ENCODE data around the gene ZNF284. TPM values are rescaled to one million over a fixed set of nuclear protein-coding genes. Genes with fewer than 3 reads are reported as not detected.
A peak's percentile ranks its signal among the peaks of the same experiment; 100 is the strongest.

The ZNF284 gene
- total RNA-seq, 4 donors from 2014 or later, result 2.5 to 3.2 TPM; not detected in 2

GRCh38 chr19:44092108-44092507 lies 20.1 kb downstream of the ZNF284 start:
- TF ChIP-seq POLR2AphosphoS5 (IDR thresholded peaks at IDR 0.05) (no peak), EP300 (IDR thresholded peaks at IDR 0.05; ENCODE audit: low read depth) (no peak), POLR2A (IDR thresholded peaks at IDR 0.05) (no peak), CTCF (IDR thresholded peaks at IDR 0.05) (no peak)
- in situ Hi-C loops (cut with MboI; ENCODE audit: low pct_ligation_motif_present in 1 of 4, low pct_unique_long_range_greater_than_20kb in 1 of 4, low sequenced_read_pairs in 3 of 4) (no loop called here), intact Hi-C loops (cut with DNase I; ENCODE audit: low total_unique reads) (no loop called here)
- H3K4me1 ChIP-seq, result peaks cover 0 to 13% (median 7%) of the 10 kb centered on the region in 4 donors
- no peak overlapping the region for H3K4me3 ChIP-seq
- no peaks in the 10 kb centered on the region for H3K27me3 ChIP-seq
- H3K9me3 ChIP-seq, result peaks cover 0 to 2% of the 10 kb centered on the region in 2 donors
- no peak overlapping the region for H3K27ac ChIP-seq
- peaks cover 0 to 10% (median 0%) of the 10 kb centered on the region in 4 donors for H3K36me3 ChIP-seq
- DNase-seq, result no peak
- WGBS, 2 donors (ENCODE audit: low coverage in 1 of 2), result 77 to 86% methylated on average over 3 to 4 of the region's 4 CpGs

GRCh38 chr19:44093931-44094765 lies 22.2 kb downstream of the ZNF284 start, which contains the start of gene ZNF224:
ZNF224 (plus strand) TSS chr19:44094361; CDS start chr19:44097874, 3,513 bp downstream.
- peak within 1 kb of the TSS; percentile 73 to 98 (median 84) for H3K4me3 ChIP-seq
- peaks cover 0 to 6% of the 10 kb centered on the region in 2 donors for H3K9me3 ChIP-seq
- H3K27ac ChIP-seq, result peak within 1 kb of the TSS; percentile 78 to 88 (median 84)
- intact Hi-C loops (cut with DNase I; ENCODE audit: low total_unique reads), result no loop called here
- peaks cover 0 to 29% (median 8%) of the 10 kb centered on the region in 4 donors for H3K36me3 ChIP-seq
- no peaks in the 10 kb centered on the region for H3K27me3 ChIP-seq
- TF ChIP-seq POLR2AphosphoS5 (IDR thresholded peaks at IDR 0.05) (peak; percentile 44 to 62 (median 61)), CTCF (IDR thresholded peaks at IDR 0.05) (no peak), POLR2A (IDR thresholded peaks at IDR 0.05) (peak; percentile 45), EP300 (IDR thresholded peaks at IDR 0.05; ENCODE audit: low read depth) (no peak)
- in situ Hi-C loops (cut with MboI; ENCODE audit: low pct_ligation_motif_present in 1 of 4, low pct_unique_long_range_greater_than_20kb in 1 of 4, low sequenced_read_pairs in 3 of 4), result no loop called here
- H3K4me1 ChIP-seq, result peaks cover 0 to 13% (median 7%) of the 10 kb centered on the region in 4 donors
- WGBS, 2 donors (ENCODE audit: low coverage in 1 of 2), result 0 to 1% methylated on average over 18 to 50 of the region's 50 CpGs
- peak; percentile 92 for DNase-seq

GRCh38 chr19:44107751-44108150 lies 35.8 kb downstream of the ZNF284 start:
- in situ Hi-C loops (cut with MboI; ENCODE audit: low pct_ligation_motif_present in 1 of 4, low pct_unique_long_range_greater_than_20kb in 1 of 4, low sequenced_read_pairs in 3 of 4), result no loop called here
- Histone ChIP-seq H3K4me3 (no peak overlapping the region), H3K27ac (no peak overlapping the region), H3K4me1 (peaks cover 0 to 10% (median 3%) of the 10 kb centered on the region in 4 donors), H3K36me3 (peaks cover 0 to 52% (median 25%) of the 10 kb centered on the region in 4 donors), H3K27me3 (no peaks in the 10 kb centered on the region), H3K9me3 (peaks cover 57 to 72% of the 10 kb centered on the region in 2 donors)
- intact Hi-C loops (cut with DNase I; ENCODE audit: low total_unique reads), result loop anchor here (10.0 kb wide), 1 partner anchor 57 kb away; the partner anchor contains the start of gene ZNF226
- no peak for DNase-seq
- TF ChIP-seq EP300 (IDR thresholded peaks at IDR 0.05; ENCODE audit: low read depth) (no peak), POLR2AphosphoS5 (IDR thresholded peaks at IDR 0.05) (no peak), POLR2A (IDR thresholded peaks at IDR 0.05) (no peak), CTCF (IDR thresholded peaks at IDR 0.05) (no peak)
- 85 to 94% methylated on average over 3 of the region's 3 CpGs for WGBS, 2 donors (ENCODE audit: low coverage in 1 of 2)

- Histone ChIP-seq H3K4me1 (peaks cover 0 to 18% (median 9%) of the 10 kb centered on the region in 4 donors), H3K36me3 (peaks cover 0 to 35% (median 16%) of the 10 kb centered on the region in 4 donors), H3K27me3 (no peaks in the 10 kb centered on the region), H3K9me3 (peaks cover 44 to 68% of the 10 kb centered on the region in 2 donors), H3K27ac (no peak overlapping the region), H3K4me3 (no peak overlapping the region)
- DNase-seq, result no peak
- no peak for TF ChIP-seq EP300 (IDR thresholded peaks at IDR 0.05; ENCODE audit: low read depth)
- TF ChIP-seq POLR2A (IDR thresholded peaks at IDR 0.05), result no peak
- TF ChIP-seq CTCF (IDR thresholded peaks at IDR 0.05), result no peak
- no peak for TF ChIP-seq POLR2AphosphoS5 (IDR thresholded peaks at IDR 0.05)
- intact Hi-C loops (cut with DNase I; ENCODE audit: low total_unique reads), result loop anchor here (10.0 kb wide), 1 partner anchor 55 kb away; the partner anchor contains the start of gene ZNF226
- in situ Hi-C loops (cut with MboI; ENCODE audit: low pct_ligation_motif_present in 1 of 4, low pct_unique_long_range_greater_than_20kb in 1 of 4, low sequenced_read_pairs in 3 of 4), result no loop called here
Observed at GRCh38 chr19:44109458-44109857, 37.5 kb downstream of the ZNF284 start.

Data from transverse colon (tissue), 4 donors.